HG03025 (cell line): Measurements from ENCODE around the gene GET4.

Source experiments
- ATAC-seq: cut with Tn5 transposase; IDR thresholded peaks from one replicate; pipeline ENCODE4 v1.9.1; 2021; ENCODE audit warnings: mild to moderate bottlenecking, moderate library complexity; ENCODE audit not compliant: unreplicated experiment, low FRiP score

GET4 gene

DNA sequence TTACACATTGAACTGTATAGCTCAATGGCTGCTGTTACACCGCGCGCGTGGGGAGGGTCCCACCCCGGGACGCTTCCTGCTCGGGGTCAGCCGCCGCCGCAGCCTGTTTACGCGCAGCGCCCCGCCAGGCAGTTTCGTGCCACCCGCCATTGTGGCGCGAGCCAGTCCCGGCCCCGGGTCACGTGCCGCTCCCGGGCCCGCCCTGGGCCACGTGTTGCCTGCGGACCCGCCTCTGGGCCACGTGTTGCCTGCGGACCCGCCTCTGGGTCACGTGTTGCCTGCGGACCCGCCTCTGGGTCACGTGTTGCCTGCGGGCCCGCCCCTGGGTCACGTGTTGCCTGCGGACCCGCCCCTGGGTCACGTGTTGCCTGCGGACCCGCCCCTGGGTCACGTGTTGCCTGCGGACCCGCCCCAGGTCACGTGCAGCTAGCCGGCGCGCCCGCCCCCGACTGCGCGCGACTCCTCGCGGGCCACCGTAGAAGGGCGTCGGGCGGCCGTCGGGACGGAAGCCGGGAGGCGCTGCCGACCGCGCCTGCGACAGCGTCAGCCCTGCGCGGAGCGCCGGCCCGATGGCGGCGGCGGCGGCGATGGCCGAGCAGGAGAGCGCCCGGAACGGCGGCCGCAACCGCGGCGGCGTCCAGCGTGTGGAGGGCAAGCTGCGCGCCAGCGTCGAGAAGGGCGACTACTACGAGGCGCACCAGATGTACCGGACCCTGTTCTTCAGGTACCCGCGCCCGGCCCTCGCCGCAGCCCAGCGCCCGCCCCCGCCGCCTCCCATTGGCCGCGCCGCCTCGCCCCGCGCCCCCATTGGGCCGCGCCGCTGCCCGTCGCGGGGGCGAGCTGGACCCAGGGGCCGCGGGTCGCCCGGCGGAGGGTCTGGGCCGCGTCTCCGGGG, at the start of gene GET4:
Gene GET4 (plus strand): TSS at position 478 of the 895 bp plus-strand sequence. CDS start 92 bp downstream, at position 570.
- peak; percentile 73 for ATAC-seq

- no peak for ATAC-seq
These were observed 47.4 kb upstream of the GET4 start for GRCh38 chr7:828793-829561.

DNA sequence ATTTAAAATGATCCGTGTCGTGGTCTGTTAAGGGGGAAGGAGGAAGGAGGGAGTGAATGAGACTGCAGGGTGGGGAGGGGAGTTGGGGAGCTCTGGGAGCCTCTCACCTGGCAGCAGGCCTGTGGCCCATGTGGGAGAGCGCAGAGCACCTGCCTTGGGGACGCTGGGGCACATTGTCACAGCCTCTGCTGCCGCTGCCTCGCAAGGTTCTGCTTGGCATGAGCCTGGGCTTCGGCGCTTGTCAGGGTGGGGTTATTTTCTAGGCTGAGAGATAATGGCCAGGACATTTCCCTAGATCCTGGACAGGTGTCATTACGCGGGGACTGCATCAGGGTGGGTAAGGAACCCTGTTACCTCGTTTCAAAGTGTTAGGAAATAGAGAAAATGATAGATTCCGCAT, 46.3 kb upstream of the GET4 start:
- no peak for ATAC-seq

DNA sequence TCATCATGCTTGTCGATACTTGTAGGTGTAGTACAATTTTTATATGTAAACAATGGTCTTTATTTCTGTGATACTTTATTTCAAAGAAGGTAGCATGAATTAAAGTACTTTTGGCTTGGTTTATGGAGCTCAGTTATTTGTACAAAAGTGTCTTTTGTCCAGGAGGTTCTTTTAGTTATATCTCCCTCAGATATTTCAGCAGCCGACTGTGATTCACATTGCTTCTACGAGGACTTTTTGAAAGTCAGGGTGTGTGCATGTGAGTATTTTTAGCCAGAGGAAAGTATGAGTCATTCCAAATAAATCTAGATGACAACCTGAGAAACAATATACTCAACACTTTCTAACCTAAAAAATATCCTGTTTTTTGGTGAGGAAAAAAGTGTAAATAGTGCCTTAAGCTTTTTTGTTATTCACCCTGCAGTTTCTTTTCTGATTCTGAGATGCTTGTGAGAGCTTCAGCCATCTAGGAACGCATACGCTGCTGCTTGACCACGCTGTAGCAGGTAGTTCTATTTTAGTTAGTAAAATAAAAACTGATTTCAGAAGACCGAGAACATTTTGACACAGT, 44.7 kb upstream of the GET4 start:
- peak; percentile 40 for ATAC-seq

- peak; percentile 36 for ATAC-seq
These were observed 44.0 kb upstream of the GET4 start, which contains the start of gene SUN1 for GRCh38 chr7:832167-832967. SUN1 (plus strand) TSS chr7:832476; CDS start chr7:832525, 49 bp downstream.

GRCh38 chr7:832968-833424, 43.4 kb upstream of the GET4 start:
- no peak for ATAC-seq

DNA sequence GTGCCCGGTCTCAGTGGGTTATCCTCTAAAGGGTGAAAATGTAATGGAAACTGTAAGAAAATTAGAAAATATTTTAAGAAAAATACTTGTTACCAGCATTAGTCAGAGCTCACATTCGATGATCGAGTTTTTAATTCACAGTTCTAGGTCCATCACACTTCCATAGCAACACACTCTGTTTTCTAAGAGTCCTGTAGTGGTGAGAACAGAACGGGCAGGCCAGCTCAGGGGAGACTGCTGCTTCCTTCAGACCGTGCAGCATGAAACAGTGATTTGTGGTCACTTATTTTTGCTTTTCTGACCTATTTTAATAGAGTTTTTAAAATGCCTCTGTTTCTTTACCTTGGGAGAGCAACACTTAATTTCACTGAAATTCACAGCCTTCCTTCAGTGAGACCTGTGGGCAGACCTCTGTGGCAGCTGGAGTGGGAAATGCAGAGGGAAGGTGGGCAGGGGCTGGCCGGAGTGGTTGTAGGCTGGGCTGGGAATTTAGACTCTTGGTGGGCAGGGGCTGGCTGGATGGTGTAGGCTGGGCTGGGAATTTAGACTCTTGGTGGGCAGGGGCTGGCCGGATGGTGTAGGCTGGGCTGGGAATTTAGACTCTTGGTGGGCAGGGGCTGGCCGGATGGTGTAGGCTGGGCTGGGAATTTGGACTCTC, 42.6 kb upstream of the GET4 start:
- ATAC-seq: no peak

DNA sequence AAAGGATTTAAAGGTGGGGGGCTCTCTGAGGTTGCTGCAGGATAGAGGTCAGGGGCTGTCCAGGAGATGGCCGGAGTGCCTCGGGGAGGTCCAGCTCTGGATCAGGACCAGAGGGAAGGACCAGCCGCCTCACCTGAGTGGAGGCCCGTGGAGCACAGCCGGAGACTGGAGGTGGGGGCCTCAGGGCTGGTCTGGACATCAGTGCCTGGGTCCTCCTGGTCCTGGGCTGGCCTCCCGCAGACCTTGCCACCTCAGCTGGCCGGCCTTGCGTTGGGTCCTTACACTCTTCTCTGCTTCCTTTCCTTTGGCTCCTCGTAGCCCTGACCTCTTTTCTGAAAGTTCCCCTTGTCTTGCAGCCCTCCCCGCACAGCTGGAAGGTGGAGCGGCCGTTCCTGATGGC, 42.1 kb upstream of the GET4 start:
- ATAC-seq: no peak

- no peak for ATAC-seq
These were observed 41.3 kb upstream of the GET4 start for GRCh38 chr7:835021-835420.

GRCh38 chr7:835485-836401, 40.6 kb upstream of the GET4 start:
- ATAC-seq: no peak

DNA sequence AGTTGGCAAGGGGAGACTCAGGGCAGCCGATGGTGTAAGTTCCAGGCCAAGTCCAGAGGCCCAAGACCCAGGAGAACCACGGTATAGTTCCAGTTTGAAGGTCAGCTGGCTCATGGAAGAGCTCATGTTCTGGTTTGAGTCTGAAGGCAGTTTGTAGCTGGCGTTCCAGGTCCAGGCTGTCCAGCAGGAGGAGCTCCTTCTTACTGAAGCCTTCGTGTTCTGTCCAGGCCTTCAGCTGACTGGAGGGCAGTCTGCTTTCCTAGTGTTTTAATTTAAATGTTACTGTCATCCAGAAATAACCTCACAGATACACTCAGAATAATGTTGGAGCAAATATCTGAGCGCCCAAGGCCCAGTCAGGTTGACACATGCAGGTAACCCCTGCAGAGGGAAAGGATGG, 39.9 kb upstream of the GET4 start:
- no peak for ATAC-seq

- ATAC-seq: no peak
These were observed 39.4 kb upstream of the GET4 start for GRCh38 chr7:837001-837400.

DNA sequence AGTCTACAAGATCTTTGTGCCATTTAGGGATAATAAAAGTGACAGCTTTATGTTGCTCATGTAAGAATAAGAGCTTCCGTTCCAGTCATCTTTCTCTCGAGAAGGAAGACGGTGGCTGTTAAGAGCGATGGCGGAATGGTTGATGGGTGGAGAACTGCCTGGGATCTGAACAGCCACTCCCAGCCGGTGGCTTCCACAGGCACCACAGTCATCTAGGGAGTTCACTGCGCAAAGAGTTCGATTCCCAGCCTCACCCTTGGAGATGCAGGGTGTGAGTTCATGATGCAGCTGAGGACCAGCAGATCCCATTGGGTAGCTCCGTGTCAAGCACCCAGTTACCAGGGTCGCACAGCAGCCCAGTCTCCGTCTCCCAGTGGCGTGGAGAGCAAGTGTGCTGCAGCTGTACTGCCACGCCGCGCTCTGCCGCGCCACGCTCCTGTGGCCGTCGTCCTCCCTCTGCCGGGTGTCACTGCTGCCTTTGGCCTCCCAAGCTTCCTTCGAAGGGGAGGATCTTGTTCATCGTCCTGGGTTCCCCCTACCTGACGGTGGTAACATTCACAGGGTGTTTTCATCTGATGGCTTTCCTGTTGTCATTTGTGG, 36.3 kb upstream of the GET4 start:
- ATAC-seq: no peak

DNA sequence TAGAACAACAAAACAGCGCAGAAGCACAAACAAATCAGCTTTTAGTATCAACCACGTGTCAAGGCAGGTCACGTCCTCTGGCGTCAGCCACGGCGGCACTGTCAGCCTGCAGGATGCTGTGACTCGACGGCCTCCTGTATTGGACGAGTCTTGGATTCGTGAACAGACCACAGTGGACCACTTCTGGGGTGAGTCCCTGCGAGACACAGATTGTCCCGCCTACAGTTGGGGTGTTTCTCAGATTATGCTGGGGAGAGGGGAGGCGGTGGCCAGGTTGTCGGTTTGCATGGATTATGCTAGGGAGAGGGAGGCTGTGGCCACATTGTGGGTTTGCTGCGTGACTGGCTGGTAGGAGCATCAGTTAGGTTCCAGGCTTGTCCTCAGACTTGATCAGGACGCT, 34.4 kb upstream of the GET4 start:
- no peak for ATAC-seq

GRCh38 chr7:842431-843031, 33.8 kb upstream of the GET4 start:
- no peak for ATAC-seq

DNA sequence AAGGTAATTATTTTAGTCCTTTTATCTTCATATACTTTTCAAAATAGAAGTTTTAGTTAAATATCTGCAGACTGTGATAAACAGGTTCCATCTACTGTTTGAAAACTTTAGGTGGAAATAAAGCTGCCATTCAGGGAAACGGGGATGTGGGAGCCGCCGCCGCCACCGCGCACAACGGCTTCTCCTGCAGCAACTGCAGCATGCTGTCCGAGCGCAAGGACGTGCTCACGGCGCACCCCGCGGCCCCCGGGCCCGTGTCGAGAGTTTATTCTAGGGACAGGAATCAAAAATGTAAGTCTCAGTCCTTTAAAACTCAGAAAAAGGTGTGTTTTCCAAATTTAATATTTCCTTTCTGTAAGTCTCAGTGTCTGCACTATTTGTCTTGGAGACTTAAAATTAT, 33.1 kb upstream of the GET4 start:
- no peak for ATAC-seq

DNA sequence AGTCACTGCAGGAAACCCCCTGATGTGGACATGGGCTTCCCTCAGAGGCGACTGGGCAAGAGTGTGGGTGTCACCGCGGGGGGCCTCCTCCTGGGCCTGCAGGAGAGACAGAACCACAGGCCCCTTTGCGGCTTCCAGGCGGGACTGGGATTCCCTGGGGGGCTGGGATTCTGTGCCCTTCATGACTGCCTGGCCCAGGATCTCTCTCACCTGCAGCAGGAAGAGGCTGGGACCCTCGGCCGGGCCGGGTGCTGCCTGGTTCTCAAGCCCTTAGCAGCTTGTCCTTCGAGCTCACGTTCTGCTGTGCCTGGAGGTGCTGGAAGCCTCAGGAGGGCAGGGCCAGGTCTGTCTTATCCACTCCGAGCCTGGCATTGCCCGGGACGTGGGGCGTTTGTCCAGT, 32.3 kb upstream of the GET4 start:
- no peak for ATAC-seq

DNA sequence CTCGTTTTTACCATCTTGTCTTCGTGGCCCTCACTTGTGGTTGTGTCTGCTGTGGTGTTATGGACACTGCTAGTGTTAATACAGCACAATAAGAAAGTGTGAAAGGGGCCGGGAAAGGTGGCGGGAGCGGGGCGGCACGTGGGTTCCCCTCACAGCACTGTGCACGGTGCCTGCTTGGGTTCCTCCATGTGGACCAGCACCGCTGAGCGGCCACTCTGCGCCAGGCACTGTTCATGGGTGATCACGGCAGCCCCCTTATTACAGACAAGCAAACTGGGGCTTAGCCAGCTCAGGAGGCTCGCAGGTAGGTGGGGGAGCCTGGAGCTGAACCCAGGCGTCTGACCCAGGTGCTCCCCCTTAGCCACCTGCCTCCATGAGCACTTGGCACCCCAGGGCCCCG, 31.8 kb upstream of the GET4 start:
- ATAC-seq: no peak
